ENCODE measurements around the gene TEKT1.
"Not testable (repeated sequence)": the region's sequence is repeated elsewhere in the genome, so short reads cannot be mapped to it uniquely, and the experiment has no call there.

The TEKT1 gene

GRCh38 chr17:6831661-6832263 lies at the start of gene TEKT1:
Gene TEKT1 (minus strand): TSS chr17:6831729. CDS start chr17:6830376, 1,353 bp downstream.
- peak; percentile 64 to 80 for DNase-seq

GRCh38 chr17:6879221-6879975 lies 47.9 kb upstream of the TEKT1 start:
- not testable (repeated sequence) for DNase-seq

- not testable (repeated sequence) for DNase-seq
Observed at GRCh38 chr17:6875276-6875675, 43.7 kb upstream of the TEKT1 start.

- DNase-seq: no peak
Observed at GRCh38 chr17:6872936-6873335, 41.4 kb upstream of the TEKT1 start.

GRCh38 chr17:6870841-6871240 lies 39.3 kb upstream of the TEKT1 start:
- DNase-seq: no peak

- no peak for DNase-seq
Observed at GRCh38 chr17:6868582-6868981, 37.1 kb upstream of the TEKT1 start.

GRCh38 chr17:6867849-6868248 lies 36.3 kb upstream of the TEKT1 start:
- no peak for DNase-seq

GRCh38 chr17:6862825-6863224 lies 31.3 kb upstream of the TEKT1 start:
- DNase-seq: no peak

- no peak for DNase-seq
Observed at GRCh38 chr17:6862122-6862521, 30.6 kb upstream of the TEKT1 start.

GRCh38 chr17:6857904-6858303 lies 26.4 kb upstream of the TEKT1 start:
- DNase-seq: no peak

- no peak for DNase-seq
Observed at GRCh38 chr17:6857336-6857735, 25.8 kb upstream of the TEKT1 start.

- DNase-seq: no peak
Observed at GRCh38 chr17:6856051-6856450, 24.5 kb upstream of the TEKT1 start.

GRCh38 chr17:6853764-6854442 lies 22.4 kb upstream of the TEKT1 start:
- no peak for DNase-seq

- not testable (repeated sequence) for DNase-seq
Observed at GRCh38 chr17:6848545-6849179, 17.1 kb upstream of the TEKT1 start.

- DNase-seq: not testable (repeated sequence)
Observed at GRCh38 chr17:6846138-6846537, 14.6 kb upstream of the TEKT1 start.

GRCh38 chr17:6844406-6844805 lies 12.9 kb upstream of the TEKT1 start:
- not testable (repeated sequence) for DNase-seq

- DNase-seq: peak; percentile 23 to 80
Observed at GRCh38 chr17:6843241-6843880, 11.8 kb upstream of the TEKT1 start.

- not testable (repeated sequence) for DNase-seq
Observed at GRCh38 chr17:6841769-6842168, 10.2 kb upstream of the TEKT1 start.

GRCh38 chr17:6830383-6830986 lies 1.0 kb downstream of the TEKT1 start:
- no peak for DNase-seq

- DNase-seq: peak; percentile 3 to 5
Observed at GRCh38 chr17:6823011-6823442, 8.5 kb downstream of the TEKT1 start.

GRCh38 chr17:6818938-6819337 lies 12.6 kb downstream of the TEKT1 start:
- no peak for DNase-seq

- DNase-seq: not testable (repeated sequence)
Observed at GRCh38 chr17:6816368-6816767, 15.2 kb downstream of the TEKT1 start.
